K562 (cell line): ENCODE data around the gene ZSWIM9. TPM values are rescaled to one million over a fixed set of nuclear protein-coding genes. Genes with fewer than 3 reads are reported as not detected.

Experiments
- ATF1 ChIP-seq, 2 experiments: fragments of 450-650 bp in 1 of 2; IDR thresholded peaks; 2 replicates each; pipeline ENCODE4 v1.6.1; 2016; ENCODE audit warnings: missing compliant biosample characterization in 1 of 2, missing genetic modification characterization in 1 of 2
- CCNT2 ChIP-seq: IDR thresholded peaks from 2 replicates; pipeline ENCODE4 v1.6.1; 2011; ENCODE audit warnings: borderline replicate concordance, low read depth, mild to moderate bottlenecking, moderate library complexity, mixed read lengths, low read length; ENCODE audit not compliant: insufficient read length; ENCODE audit errors: extremely low read depth
- CREB3L1 ChIP-seq: fragments of 450-650 bp; IDR thresholded peaks from 2 replicates; pipeline ENCODE4 v1.6.1; 2014; ENCODE audit warnings: low read depth, mild to moderate bottlenecking, moderate library complexity, borderline replicate concordance
- CSDE1 ChIP-seq, 2 experiments: fragments of 450-650 bp; IDR thresholded peaks; 2 replicates each; pipeline ENCODE4 v1.6.1; 2016; ENCODE audit warnings: mild to moderate bottlenecking in 1 of 2
- ETS2 ChIP-seq: IDR thresholded peaks from 2 replicates; pipeline ENCODE4 v1.6.1; 2016; ENCODE audit warnings: borderline replicate concordance, missing genetic modification characterization, mild to moderate bottlenecking, moderate library complexity, missing compliant biosample characterization; ENCODE audit not compliant: poor library complexity, severe bottlenecking
- FOXA1 ChIP-seq: fragments of 450-650 bp; IDR thresholded peaks from 2 replicates; pipeline ENCODE4 v1.6.1; 2016; ENCODE audit warnings: mild to moderate bottlenecking, borderline replicate concordance
- HLTF ChIP-seq: fragments of 450-650 bp; IDR thresholded peaks from 2 replicates; pipeline ENCODE4 v1.6.1; 2016
- KLF16 ChIP-seq: IDR thresholded peaks from 2 replicates; pipeline ENCODE4 v1.6.1; 2016; ENCODE audit warnings: antibody characterized with exemption
- MAFG ChIP-seq: fragments of 450-650 bp; conservative IDR thresholded peaks from 2 replicates; pipeline ENCODE4 v1.6.1; 2016; ENCODE audit warnings: missing genetic modification characterization, missing compliant biosample characterization
- NCOA4 ChIP-seq: fragments of 450-650 bp; IDR thresholded peaks from 2 replicates; pipeline ENCODE4 v1.6.1; 2018; ENCODE audit warnings: mild to moderate bottlenecking; ENCODE audit not compliant: partially characterized antibody
- NELFE ChIP-seq: IDR thresholded peaks from 2 replicates; pipeline ENCODE4 v1.6.1; 2011; ENCODE audit warnings: mild to moderate bottlenecking; ENCODE audit not compliant: insufficient read depth, insufficient read length
- NFE2L1 ChIP-seq: fragments of 450-650 bp; IDR thresholded peaks from 2 replicates; pipeline ENCODE4 v1.6.1; 2016; ENCODE audit warnings: missing genetic modification characterization, low read depth, mild to moderate bottlenecking, missing compliant biosample characterization, moderate library complexity, borderline replicate concordance
- NFXL1 ChIP-seq: fragments of 450-650 bp; formaldehyde crosslinking; IDR thresholded peaks from 2 replicates; pipeline ENCODE4 v1.4.0; 2021; ENCODE audit warnings: mild to moderate bottlenecking
- POLR2B ChIP-seq: fragments of 450-650 bp; IDR thresholded peaks from 2 replicates; pipeline ENCODE4 v1.6.1; 2018; ENCODE audit warnings: low read depth; ENCODE audit not compliant: partially characterized antibody
- POLR3G ChIP-seq: IDR thresholded peaks from 2 replicates; pipeline ENCODE4 v1.6.1; 2011; ENCODE audit not compliant: insufficient read length, insufficient replicate concordance; ENCODE audit errors: extremely low read depth
- PYGO2 ChIP-seq: fragments of 450-650 bp; IDR thresholded peaks from 2 replicates; pipeline ENCODE4 v1.6.1; 2016; ENCODE audit warnings: mild to moderate bottlenecking, missing genetic modification characterization, moderate library complexity, missing compliant biosample characterization
- TCF15 ChIP-seq: fragments of 250-450 bp; sonication (Bioruptor Pico); IDR thresholded peaks from 2 replicates; pipeline ENCODE4 v1.8.0; 2022; ENCODE audit warnings: moderate library complexity, mild to moderate bottlenecking, inconsistent platforms
- ZBED1 ChIP-seq: IDR thresholded peaks from 2 replicates; pipeline ENCODE4 v1.6.1; 2014
- ZFP30 ChIP-seq: fragments of 250-450 bp; sonication (Bioruptor Pico); IDR thresholded peaks from 2 replicates; pipeline ENCODE4 v1.8.0; 2022; ENCODE audit warnings: moderate library complexity, mild to moderate bottlenecking, inconsistent platforms, borderline replicate concordance
- ZKSCAN1 ChIP-seq: fragments of 150-350 bp; IDR thresholded peaks from 2 replicates; pipeline ENCODE4 v1.6.1; 2016; ENCODE audit warnings: low read depth, low read length
- ZNF121 ChIP-seq: sonication (generic); formaldehyde crosslinking; conservative IDR thresholded peaks from 2 replicates; pipeline ENCODE4 v1.8.0; 2022; ENCODE audit warnings: missing genetic modification reagents
- ZNF217 ChIP-seq: sonication (generic); formaldehyde crosslinking; IDR thresholded peaks from 2 replicates; pipeline ENCODE4 v1.8.0; 2022; ENCODE audit warnings: mild to moderate bottlenecking, missing genetic modification reagents
- ZNF668 ChIP-seq: fragments of 250-450 bp; sonication (Bioruptor Pico); IDR thresholded peaks from 2 replicates; pipeline ENCODE4 v1.8.0; 2022; ENCODE audit warnings: mild to moderate bottlenecking, inconsistent platforms
- ZNF699 ChIP-seq: fragments of 250-450 bp; sonication (Bioruptor Pico); IDR thresholded peaks from 2 replicates; pipeline ENCODE4 v1.8.0; 2021; ENCODE audit warnings: mild to moderate bottlenecking, moderate library complexity; ENCODE audit not compliant: insufficient replicate concordance
- polyA plus RNA-seq, 8 experiments: library from polyadenylated mRNA; depleted of rRNA in 4 of 8; stranded (reverse) in 5 of 8; unstranded in 3 of 8; fragments of >200 nt; fragmentation: Nextera tagmentation in 2 of 8; fragmentation: Illumina TruSeq in 1 of 8; extraction: Ambion mirVana in 2 of 8; extraction: Trizol in 1 of 8; gene quantifications; 2 replicates each; pipeline versions ENCODE4 v1.2.1 to v1.2.3, GENCODE V29; 2011 to 2014; ENCODE audit warnings: inconsistent platforms in 1 of 8, missing spikeins in 1 of 8
- total RNA-seq, 7 experiments: library from RNA; depleted of rRNA in 6 of 7; stranded (reverse); fragments of >200 nt in 6 of 7; fragmentation: Illumina TruSeq in 2 of 7; extraction: Trizol in 2 of 7; gene quantifications; 2 replicates each; pipeline versions ENCODE4 v1.2.1 to v1.2.3, GENCODE V29; 2011 to 2021; ENCODE audit warnings: low replicate concordance in 1 of 7
- TF ChIP-seq, protein P1 (sequence below): fragments of 250-450 bp; sonication (Bioruptor Pico); IDR thresholded peaks from 2 replicates; pipeline ENCODE4 v1.9.0; 2021; ENCODE audit warnings: mild to moderate bottlenecking, inconsistent platforms

The ZSWIM9 gene
- total and polyA plus RNA-seq, 9 of the 15 experiments (the other 6 are each of a cell fraction or from before 2014, with no cell fraction given), result 0.04 to 1.4 (median 0.34) TPM; not detected in 1

GRCh38 chr19:48203794-48204628 is 33.5 kb downstream of the ZSWIM9 start (continued):
- TF ChIP-seq ATF1 (CRISPR knock-in tag; IDR thresholded peaks at IDR 0.05), result no peak
- TF ChIP-seq ATF1 (tag; IDR thresholded peaks at IDR 0.05), result no peak; the same call in 1 of the 2 replicates
- no peak for TF ChIP-seq POLR3G
- no peak for TF ChIP-seq KLF16
- TF ChIP-seq, protein P1, sequence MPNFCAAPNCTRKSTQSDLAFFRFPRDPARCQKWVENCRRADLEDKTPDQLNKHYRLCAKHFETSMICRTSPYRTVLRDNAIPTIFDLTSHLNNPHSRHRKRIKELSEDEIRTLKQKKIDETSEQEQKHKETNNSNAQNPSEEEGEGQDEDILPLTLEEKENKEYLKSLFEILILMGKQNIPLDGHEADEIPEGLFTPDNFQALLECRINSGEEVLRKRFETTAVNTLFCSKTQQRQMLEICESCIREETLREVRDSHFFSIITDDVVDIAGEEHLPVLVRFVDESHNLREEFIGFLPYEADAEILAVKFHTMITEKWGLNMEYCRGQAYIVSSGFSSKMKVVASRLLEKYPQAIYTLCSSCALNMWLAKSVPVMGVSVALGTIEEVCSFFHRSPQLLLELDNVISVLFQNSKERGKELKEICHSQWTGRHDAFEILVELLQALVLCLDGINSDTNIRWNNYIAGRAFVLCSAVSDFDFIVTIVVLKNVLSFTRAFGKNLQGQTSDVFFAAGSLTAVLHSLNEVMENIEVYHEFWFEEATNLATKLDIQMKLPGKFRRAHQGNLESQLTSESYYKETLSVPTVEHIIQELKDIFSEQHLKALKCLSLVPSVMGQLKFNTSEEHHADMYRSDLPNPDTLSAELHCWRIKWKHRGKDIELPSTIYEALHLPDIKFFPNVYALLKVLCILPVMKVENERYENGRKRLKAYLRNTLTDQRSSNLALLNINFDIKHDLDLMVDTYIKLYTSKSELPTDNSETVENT (CRISPR knock-in tag), result no peak
- peak; percentile 77 for TF ChIP-seq POLR2B
- no peak for TF ChIP-seq TCF15 (CRISPR knock-in tag)
- no peak for TF ChIP-seq ZNF699 (CRISPR knock-in tag)
- peak; percentile 49; the same call in 1 of the 2 replicates for TF ChIP-seq CREB3L1
- TF ChIP-seq ETS2 (tag), result no peak
- no peak for TF ChIP-seq ZNF217
- peak in 1 of 2 experiments; percentile 70; a peak in 2 of 4 replicates for TF ChIP-seq CSDE1 (IDR thresholded peaks at IDR 0.05)
- TF ChIP-seq NFE2L1 (tag), result no peak
- TF ChIP-seq HLTF, result 0 out of 2 replicates have a peak, but pooled peaks have one; percentile 34
- no peak for TF ChIP-seq ZNF668 (CRISPR knock-in tag)
- TF ChIP-seq ZNF121 (CRISPR knock-in tag), result no peak; the same call in 1 of the 2 replicates
- TF ChIP-seq NCOA4, result no peak
- TF ChIP-seq NFXL1 (CRISPR knock-in tag), result no peak
- TF ChIP-seq ZKSCAN1, result 0 out of 2 replicates have a peak, but pooled peaks have one; percentile 21
- TF ChIP-seq ZFP30 (CRISPR knock-in tag), result no peak
- no peak for TF ChIP-seq CCNT2
- TF ChIP-seq FOXA1, result no peak
- TF ChIP-seq ZBED1, result peak; percentile 74; the same call in 1 of the 2 replicates
- no peak for TF ChIP-seq PYGO2 (tag)
- TF ChIP-seq MAFG, result no peak
- no peak for TF ChIP-seq NELFE
